DND-41 (cell line): ENCODE data around the gene AUTS2.

Source experiments
- ATAC-seq: fragments of 200-7000 bp; cut with Tn5 transposase; 3 replicates; pipeline ENCODE4 v1.9.1; 2021; ENCODE audit warnings: low read depth; ENCODE audit not compliant: insufficient read depth
- DNase-seq: peaks from one replicate; pipeline ENCODE4 v3.0.0-alpha.2; 2020
- H2AFZ ChIP-seq: 2 replicates; pipeline ENCODE4 v1.6.0; 2012; ENCODE audit warnings: low read depth, low read length
- H3K27ac ChIP-seq: 2 replicates; pipeline ENCODE4 v1.5.1; 2012; ENCODE audit warnings: low read length, inconsistent platforms
- H3K27me3 ChIP-seq: fragments of 200-600 bp; sonication (generic); 2 replicates; pipeline ENCODE4 v1.6.0; 2012; ENCODE audit warnings: low read length, mild to moderate bottlenecking, inconsistent platforms; ENCODE audit not compliant: insufficient read depth, poor library complexity
- H3K36me3 ChIP-seq: 2 replicates; pipeline ENCODE4 v1.5.1; 2012; ENCODE audit warnings: low read length, inconsistent platforms; ENCODE audit not compliant: insufficient read depth
- H3K4me1 ChIP-seq: 2 replicates; pipeline ENCODE4 v1.5.1; 2012; ENCODE audit warnings: mild to moderate bottlenecking, low read length; ENCODE audit not compliant: insufficient read depth
- H3K4me2 ChIP-seq: 2 replicates; pipeline ENCODE4 v1.6.0; 2012; ENCODE audit warnings: mild to moderate bottlenecking, moderate library complexity, low read length, inconsistent platforms; ENCODE audit not compliant: insufficient read depth
- H3K4me3 ChIP-seq, 2 experiments: fragments of 200-600 bp in 1 of 2; shearing (Covaris generic) in 1 of 2; 2 replicates each; pipeline ENCODE4 v1.5.1; 2012 to 2016; ENCODE audit warnings: inconsistent platforms in 2 of 2, low read length in 2 of 2, mild to moderate bottlenecking in 2 of 2, low read depth in 1 of 2, moderate library complexity in 1 of 2
- H3K79me2 ChIP-seq: 2 replicates; pipeline ENCODE4 v1.6.0; 2012; ENCODE audit warnings: low read length, inconsistent platforms; ENCODE audit not compliant: insufficient read depth
- H3K9ac ChIP-seq: 2 replicates; pipeline ENCODE4 v1.6.0; 2012; ENCODE audit warnings: low read depth, mild to moderate bottlenecking, inconsistent platforms, low read length, moderate library complexity
- H3K9me3 ChIP-seq: 2 replicates; pipeline ENCODE4 v1.5.1; 2012; ENCODE audit warnings: low read length, moderate library complexity, mild to moderate bottlenecking, inconsistent platforms; ENCODE audit not compliant: insufficient read depth, severe bottlenecking
- H4K20me1 ChIP-seq: 2 replicates; pipeline ENCODE4 v1.6.0; 2012; ENCODE audit warnings: low read length; ENCODE audit not compliant: insufficient read depth
- EZH2 ChIP-seq: IDR thresholded peaks from 3 replicates; pipeline ENCODE4 v1.6.1; 2012; ENCODE audit warnings: borderline replicate concordance, low read depth, mild to moderate bottlenecking, moderate library complexity, low read length, inconsistent platforms; ENCODE audit not compliant: severe bottlenecking
- TF ChIP-seq, protein P1 (sequence below): IDR thresholded peaks from 2 replicates; pipeline ENCODE4 v1.5.1; 2012; ENCODE audit warnings: borderline replicate concordance, low read length, moderate library complexity, mild to moderate bottlenecking; ENCODE audit not compliant: poor library complexity, severe bottlenecking; ENCODE audit errors: extremely low read depth

The AUTS2 gene

DNA sequence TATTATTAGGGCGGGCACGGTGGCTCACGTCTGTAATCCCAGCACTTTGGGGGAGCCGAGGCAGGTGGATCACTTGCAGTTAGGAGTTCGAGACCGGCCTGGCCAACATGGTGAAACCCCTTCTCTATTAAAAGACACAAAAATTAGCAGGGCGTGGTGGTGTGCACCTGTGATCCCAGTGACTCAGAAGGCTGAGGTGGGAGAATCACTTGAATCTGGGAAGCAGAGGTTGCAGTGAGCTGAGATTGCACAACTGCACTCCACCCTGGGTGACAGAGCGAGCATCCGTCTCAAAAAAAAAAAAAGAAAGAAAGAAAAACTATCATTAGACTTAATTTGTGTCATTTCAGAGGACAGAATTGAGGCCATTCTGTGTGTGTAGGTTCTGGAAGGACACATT lies 780.9 kb downstream of the AUTS2 start:
- no peak for ATAC-seq
- Histone ChIP-seq H3K79me2 (no peaks in the 10 kb centered on the region), H2AFZ (no peak overlapping the region), H3K4me3 (no peak overlapping the region), H3K9me3 (no peaks in the 10 kb centered on the region), H4K20me1 (no peaks in the 10 kb centered on the region), H3K36me3 (no peaks in the 10 kb centered on the region), H3K27me3 (no peaks in the 10 kb centered on the region), H3K27ac (no peak overlapping the region), H3K4me2 (no peak overlapping the region), H3K4me1 (no peaks in the 10 kb centered on the region), H3K9ac (no peak overlapping the region)
- TF ChIP-seq, protein P1, sequence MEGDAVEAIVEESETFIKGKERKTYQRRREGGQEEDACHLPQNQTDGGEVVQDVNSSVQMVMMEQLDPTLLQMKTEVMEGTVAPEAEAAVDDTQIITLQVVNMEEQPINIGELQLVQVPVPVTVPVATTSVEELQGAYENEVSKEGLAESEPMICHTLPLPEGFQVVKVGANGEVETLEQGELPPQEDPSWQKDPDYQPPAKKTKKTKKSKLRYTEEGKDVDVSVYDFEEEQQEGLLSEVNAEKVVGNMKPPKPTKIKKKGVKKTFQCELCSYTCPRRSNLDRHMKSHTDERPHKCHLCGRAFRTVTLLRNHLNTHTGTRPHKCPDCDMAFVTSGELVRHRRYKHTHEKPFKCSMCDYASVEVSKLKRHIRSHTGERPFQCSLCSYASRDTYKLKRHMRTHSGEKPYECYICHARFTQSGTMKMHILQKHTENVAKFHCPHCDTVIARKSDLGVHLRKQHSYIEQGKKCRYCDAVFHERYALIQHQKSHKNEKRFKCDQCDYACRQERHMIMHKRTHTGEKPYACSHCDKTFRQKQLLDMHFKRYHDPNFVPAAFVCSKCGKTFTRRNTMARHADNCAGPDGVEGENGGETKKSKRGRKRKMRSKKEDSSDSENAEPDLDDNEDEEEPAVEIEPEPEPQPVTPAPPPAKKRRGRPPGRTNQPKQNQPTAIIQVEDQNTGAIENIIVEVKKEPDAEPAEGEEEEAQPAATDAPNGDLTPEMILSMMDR, result no peak
- no peak for TF ChIP-seq EZH2
- DNase-seq, result no peak

DNA sequence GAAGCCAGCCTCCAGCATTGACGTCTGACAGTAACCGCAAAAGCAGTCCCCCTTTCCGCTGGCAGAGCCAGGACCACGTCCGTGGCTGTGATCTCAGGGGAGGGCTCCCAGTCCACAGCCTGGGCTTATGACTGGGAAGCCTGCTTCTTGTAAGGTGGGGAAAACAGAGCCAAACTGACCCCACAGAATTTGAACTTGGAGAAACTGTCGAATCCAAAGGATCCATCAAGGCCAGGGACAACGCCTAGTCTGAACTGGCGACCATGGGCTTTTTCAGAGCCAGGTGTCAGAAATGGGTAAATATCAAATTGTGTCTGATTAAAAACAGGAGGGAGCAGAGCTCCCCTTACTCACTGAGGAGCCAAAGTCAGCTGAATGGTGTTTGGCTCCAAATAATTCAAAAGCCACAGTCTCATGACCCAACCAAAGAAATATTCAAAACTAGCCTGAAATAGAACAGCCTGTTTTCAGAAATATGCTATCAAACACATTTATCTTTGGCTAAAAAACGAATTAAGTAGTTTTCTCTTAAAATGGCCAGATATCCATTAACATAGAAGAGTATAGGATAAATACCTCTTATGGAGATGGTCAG lies 782.2 kb downstream of the AUTS2 start:
- Histone ChIP-seq H3K4me1 (no peaks in the 10 kb centered on the region), H3K27me3 (no peaks in the 10 kb centered on the region), H3K4me2 (no peak overlapping the region), H3K27ac (no peak overlapping the region), H3K4me3 (no peak overlapping the region), H3K9ac (no peak overlapping the region), H3K79me2 (no peaks in the 10 kb centered on the region), H3K9me3 (no peaks in the 10 kb centered on the region), H2AFZ (no peak overlapping the region), H3K36me3 (no peaks in the 10 kb centered on the region), H4K20me1 (no peaks in the 10 kb centered on the region)
- TF ChIP-seq, protein P1, result no peak
- TF ChIP-seq EZH2, result no peak
- DNase-seq, result no peak
- ATAC-seq, result no peak

DNA sequence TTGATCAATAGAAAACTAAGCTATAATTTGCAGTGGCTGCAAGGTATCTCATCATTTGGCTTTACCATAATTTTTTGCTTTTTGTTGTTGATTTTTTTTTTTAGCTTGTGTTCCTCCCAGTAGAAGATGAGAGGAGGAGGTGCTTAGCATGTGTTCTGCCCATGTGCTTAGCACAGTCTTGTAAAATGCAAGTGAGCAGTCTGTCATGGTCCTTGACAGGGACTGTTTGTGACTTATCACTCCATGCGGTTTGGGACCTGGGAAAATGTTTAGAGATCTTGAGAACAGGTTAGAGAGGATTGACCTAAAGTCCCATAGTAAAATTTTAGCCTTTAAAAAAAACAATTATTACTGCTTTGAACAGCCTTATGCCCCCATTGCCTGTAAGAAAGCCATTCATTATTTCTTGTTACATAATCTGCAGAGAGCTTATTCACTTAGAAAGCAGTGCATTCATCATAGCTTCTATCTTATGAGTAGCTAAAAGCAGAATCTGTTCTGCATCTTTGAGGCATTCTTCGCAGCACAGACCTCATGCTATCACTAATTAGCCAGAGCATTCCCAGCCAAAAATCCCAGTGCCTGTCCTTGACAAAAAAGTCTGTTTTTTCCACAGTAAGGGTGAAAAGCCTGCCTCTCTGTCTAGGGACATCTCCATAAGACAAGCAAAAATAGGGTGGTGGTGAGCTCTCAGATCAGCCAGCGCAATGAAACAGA lies 784.9 kb downstream of the AUTS2 start:
- ATAC-seq, result no peak

More for the DNA sequence above, 784.9 kb downstream of the AUTS2 start:
- Histone ChIP-seq H4K20me1 (no peaks in the 10 kb centered on the region), H3K27ac (no peak overlapping the region), H2AFZ (no peak overlapping the region), H3K4me3 (no peak overlapping the region), H3K79me2 (no peaks in the 10 kb centered on the region), H3K27me3 (no peaks in the 10 kb centered on the region), H3K9me3 (no peaks in the 10 kb centered on the region), H3K4me1 (no peaks in the 10 kb centered on the region), H3K36me3 (no peaks in the 10 kb centered on the region), H3K4me2 (no peak overlapping the region), H3K9ac (no peak overlapping the region)
- TF ChIP-seq, protein P1, result no peak
- TF ChIP-seq EZH2, result no peak
- DNase-seq, result no peak
